Measurements from ENCODE around the gene APP. TPM values are rescaled to one million over a fixed set of nuclear protein-coding genes. Genes with fewer than 3 reads are reported as not detected.

APP gene
- total RNA-seq, 1 experiment from 2014 or later, result 224 TPM

- H3K79me2 ChIP-seq (ENCODE audit: low read depth), result peaks cover 14% of the 10 kb centered on the region; the same call in 1 of the 2 replicates
- POLR2A ChIA-PET (ENCODE audit: unreplicated experiment), result interaction anchor here (0.6 kb wide), 1 partner anchor 220 kb away, joined by 3 read pairs; no protein-coding TSS in a partner anchor
Observed at GRCh38 chr21:26106562-26106961, 64.0 kb downstream of the APP start.

DNA sequence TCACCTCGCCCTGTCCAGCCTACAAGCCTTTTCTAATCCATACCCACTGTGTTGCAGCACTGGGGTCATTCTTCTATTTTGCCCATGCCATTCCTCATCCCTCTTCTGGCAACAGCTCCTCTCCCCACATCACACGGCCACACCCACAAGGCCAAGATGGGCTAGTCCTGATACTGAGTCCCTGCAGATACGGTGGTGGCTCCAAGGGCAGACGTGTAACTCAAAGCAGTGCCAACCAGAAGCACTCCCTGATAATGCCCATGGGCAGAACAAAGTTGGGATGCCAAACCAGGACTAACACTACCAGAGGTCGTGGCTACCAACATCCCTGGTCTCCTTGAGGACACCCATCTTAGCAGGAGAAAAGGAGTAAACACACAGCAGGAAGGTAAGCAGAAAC lies 64.8 kb downstream of the APP start:
- H3K4me2 ChIP-seq, result no peak overlapping the region
- H2AFZ ChIP-seq, result no peak overlapping the region
- peaks cover 14% of the 10 kb centered on the region; the same call in 1 of the 2 replicates for H3K79me2 ChIP-seq (ENCODE audit: low read depth)
- no TSS peak for BruUV-seq (replicated peaks)
- no peaks in the 10 kb centered on the region for H3K36me3 ChIP-seq (ENCODE audit: low read depth)
- H3K27me3 ChIP-seq (ENCODE audit: insufficient read depth, low read depth), result no peaks in the 10 kb centered on the region
- no peaks in the 10 kb centered on the region for H3K4me1 ChIP-seq (replicated peaks; ENCODE audit: insufficient read depth)
- CTCF ChIA-PET, result no interaction called here
- H3K4me3 ChIP-seq, result no peak overlapping the region
- H3K9me2 ChIP-seq (ENCODE audit: insufficient read depth), result no peaks in the 10 kb centered on the region
- H3K27ac ChIP-seq, result no peak overlapping the region
- intact Hi-C loops (cut with micrococcal nuclease; ENCODE audit: unreplicated experiment), result no loop called here
- POLR2A ChIA-PET (ENCODE audit: unreplicated experiment), result no interaction called here
- TF ChIP-seq, protein P1, sequence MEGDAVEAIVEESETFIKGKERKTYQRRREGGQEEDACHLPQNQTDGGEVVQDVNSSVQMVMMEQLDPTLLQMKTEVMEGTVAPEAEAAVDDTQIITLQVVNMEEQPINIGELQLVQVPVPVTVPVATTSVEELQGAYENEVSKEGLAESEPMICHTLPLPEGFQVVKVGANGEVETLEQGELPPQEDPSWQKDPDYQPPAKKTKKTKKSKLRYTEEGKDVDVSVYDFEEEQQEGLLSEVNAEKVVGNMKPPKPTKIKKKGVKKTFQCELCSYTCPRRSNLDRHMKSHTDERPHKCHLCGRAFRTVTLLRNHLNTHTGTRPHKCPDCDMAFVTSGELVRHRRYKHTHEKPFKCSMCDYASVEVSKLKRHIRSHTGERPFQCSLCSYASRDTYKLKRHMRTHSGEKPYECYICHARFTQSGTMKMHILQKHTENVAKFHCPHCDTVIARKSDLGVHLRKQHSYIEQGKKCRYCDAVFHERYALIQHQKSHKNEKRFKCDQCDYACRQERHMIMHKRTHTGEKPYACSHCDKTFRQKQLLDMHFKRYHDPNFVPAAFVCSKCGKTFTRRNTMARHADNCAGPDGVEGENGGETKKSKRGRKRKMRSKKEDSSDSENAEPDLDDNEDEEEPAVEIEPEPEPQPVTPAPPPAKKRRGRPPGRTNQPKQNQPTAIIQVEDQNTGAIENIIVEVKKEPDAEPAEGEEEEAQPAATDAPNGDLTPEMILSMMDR (conservative IDR thresholded peaks at IDR 0.05), result no peak
- no peak for TF ChIP-seq EZH2 (IDR thresholded peaks at IDR 0.05; ENCODE audit: low read depth)
- no peaks in the 10 kb centered on the region for H3K9me3 ChIP-seq (ENCODE audit: insufficient read depth, low read depth)
- DNase-seq, result no peak
- no peaks in the 10 kb centered on the region for H4K20me1 ChIP-seq (ENCODE audit: insufficient read depth)
- no peaks in the 10 kb centered on the region for H3F3A ChIP-seq (ENCODE audit: insufficient read depth, low read depth)

More at GRCh38 chr21:26106562-26106961, 64.0 kb downstream of the APP start:
- Histone ChIP-seq H4K20me1 (ENCODE audit: insufficient read depth) (no peaks in the 10 kb centered on the region), H3K9me3 (ENCODE audit: insufficient read depth, low read depth) (no peaks in the 10 kb centered on the region), H2AFZ (no peak overlapping the region), H3K4me1 (replicated peaks; ENCODE audit: insufficient read depth) (no peaks in the 10 kb centered on the region), H3K36me3 (ENCODE audit: low read depth) (no peaks in the 10 kb centered on the region), H3K4me3 (no peak overlapping the region), H3K27me3 (ENCODE audit: insufficient read depth, low read depth) (no peaks in the 10 kb centered on the region), H3K27ac (no peak overlapping the region), H3K9me2 (ENCODE audit: insufficient read depth) (no peaks in the 10 kb centered on the region), H3F3A (ENCODE audit: insufficient read depth, low read depth) (no peaks in the 10 kb centered on the region), H3K4me2 (no peak overlapping the region)
- CTCF ChIA-PET, result no interaction called here
- BruUV-seq (replicated peaks), result no TSS peak
- no peak for DNase-seq
- intact Hi-C loops (cut with micrococcal nuclease; ENCODE audit: unreplicated experiment), result no loop called here
- no peak for TF ChIP-seq EZH2 (IDR thresholded peaks at IDR 0.05; ENCODE audit: low read depth)
- TF ChIP-seq, protein P1 (conservative IDR thresholded peaks at IDR 0.05), result no peak

DNA sequence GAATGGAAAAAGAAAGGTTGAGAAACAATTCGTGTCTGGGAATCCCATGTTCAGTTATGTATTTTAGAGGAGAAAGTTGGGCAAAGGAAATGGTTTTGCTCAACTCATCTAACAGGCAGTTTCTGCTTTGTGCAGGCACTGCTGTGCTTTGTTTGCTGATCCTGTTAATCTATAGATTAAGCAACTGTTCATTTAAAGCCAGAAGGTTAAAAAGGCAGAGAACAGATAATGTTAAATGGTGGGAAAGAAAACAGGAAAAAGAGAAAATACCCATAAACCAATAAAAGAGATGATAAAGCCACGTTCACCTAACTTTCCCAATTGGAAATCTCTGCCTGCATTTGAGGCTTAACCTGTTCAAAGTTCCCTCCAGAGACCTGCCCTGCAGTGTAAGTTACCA lies 70.0 kb downstream of the APP start:
- H3K36me3 ChIP-seq (ENCODE audit: low read depth), result no peaks in the 10 kb centered on the region
- no peak for TF ChIP-seq EZH2 (IDR thresholded peaks at IDR 0.05; ENCODE audit: low read depth)
- TF ChIP-seq, protein P1 (conservative IDR thresholded peaks at IDR 0.05), result no peak
- no peak overlapping the region for H3K27ac ChIP-seq
- peaks cover 23% of the 10 kb centered on the region for H3K4me1 ChIP-seq (replicated peaks; ENCODE audit: insufficient read depth)
- intact Hi-C loops (cut with micrococcal nuclease; ENCODE audit: unreplicated experiment), result no loop called here
- BruUV-seq (replicated peaks), result no TSS peak
- H3K4me2 ChIP-seq, result no peak overlapping the region
- H2AFZ ChIP-seq, result no peak overlapping the region
- H3K9me3 ChIP-seq (ENCODE audit: insufficient read depth, low read depth), result no peaks in the 10 kb centered on the region
- CTCF ChIA-PET, result no interaction called here
- peaks cover 8% of the 10 kb centered on the region; the same call in 1 of the 2 replicates for H3F3A ChIP-seq (ENCODE audit: insufficient read depth, low read depth)
- POLR2A ChIA-PET (ENCODE audit: unreplicated experiment), result no interaction called here
- no peaks in the 10 kb centered on the region for H3K27me3 ChIP-seq (ENCODE audit: insufficient read depth, low read depth)
- DNase-seq, result no peak
- H3K79me2 ChIP-seq (ENCODE audit: low read depth), result peaks cover 21% of the 10 kb centered on the region
- H3K4me3 ChIP-seq, result no peak overlapping the region
- 0 out of 2 replicates have a peak, but pooled peaks cover 3% of the 10 kb centered on the region for H4K20me1 ChIP-seq (ENCODE audit: insufficient read depth)
- H3K9me2 ChIP-seq (ENCODE audit: insufficient read depth), result no peaks in the 10 kb centered on the region

Data from PC-9 (cell line).